ENCODE results near the gene AGAP1.

The AGAP1 gene

GRCh38 chr2:235638541-235639427 is 144.9 kb downstream of the AGAP1 start:
- no peak for DNase-seq (ENCODE audit: low read depth, low spot score)

GRCh38 chr2:235639428-235639773 is 145.6 kb downstream of the AGAP1 start:
- no peak for DNase-seq (ENCODE audit: low read depth, low spot score)

DNA sequence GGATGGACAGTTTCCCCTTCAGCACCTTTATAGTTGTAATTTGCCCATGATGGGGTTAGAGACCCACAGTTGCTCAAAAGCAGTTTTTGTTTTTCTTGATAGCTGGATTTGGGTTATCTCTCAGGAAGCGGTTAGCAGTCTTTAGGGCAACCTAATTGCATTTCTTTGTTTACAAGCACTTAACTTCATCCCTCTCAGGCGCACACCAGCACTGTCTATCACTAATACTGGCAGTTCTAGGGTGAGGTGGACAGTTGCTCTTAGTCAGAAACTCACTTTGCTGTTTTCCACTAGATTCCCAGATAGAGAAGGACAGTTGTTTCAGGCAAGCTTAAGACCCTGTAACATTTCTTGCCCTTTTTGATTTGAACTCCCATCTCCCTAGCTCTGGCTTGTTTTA is 146.0 kb downstream of the AGAP1 start:
- DNase-seq (ENCODE audit: low read depth, low spot score): no peak

GRCh38 chr2:235640377-235640776 is 146.5 kb downstream of the AGAP1 start:
- DNase-seq (ENCODE audit: low read depth, low spot score): no peak

DNA sequence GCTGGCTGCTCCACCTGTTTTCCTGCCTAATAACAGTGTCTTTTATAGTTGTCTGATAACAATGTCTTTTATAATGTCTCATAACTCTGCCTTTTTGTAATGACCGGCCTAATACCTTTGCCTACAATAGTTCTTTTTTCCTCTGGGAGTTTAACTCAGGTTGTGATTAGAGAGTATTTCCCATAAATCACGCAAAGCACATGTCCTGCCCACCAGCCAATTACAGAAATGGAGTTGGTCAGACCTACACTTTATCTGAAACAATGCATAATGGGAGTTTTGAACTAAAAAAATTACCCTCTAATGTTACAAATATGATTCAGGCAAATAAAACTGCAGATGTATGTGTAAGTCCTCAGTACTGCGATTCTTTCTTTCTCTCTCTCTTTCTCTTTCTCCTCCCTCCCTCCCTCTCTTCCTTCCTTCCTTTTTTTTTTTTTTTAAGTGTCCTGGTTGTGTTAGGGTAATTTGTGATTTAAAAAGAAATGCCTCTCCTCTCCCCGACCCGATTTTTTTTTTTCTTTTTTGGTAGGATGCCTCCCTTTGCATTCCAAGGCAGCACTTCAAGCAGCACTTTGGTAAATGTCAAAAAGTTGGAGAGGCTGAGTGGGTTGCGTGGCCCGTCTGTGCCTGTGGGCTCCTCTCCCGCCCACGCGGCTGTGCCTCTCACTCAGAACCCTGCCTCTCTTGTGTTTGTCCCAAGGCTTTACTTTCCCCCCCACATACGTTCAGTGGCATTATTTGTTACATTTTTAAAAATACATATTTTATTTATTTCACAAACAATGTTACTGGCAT is 147.3 kb downstream of the AGAP1 start:
- no peak for DNase-seq (ENCODE audit: low read depth, low spot score)

DNA sequence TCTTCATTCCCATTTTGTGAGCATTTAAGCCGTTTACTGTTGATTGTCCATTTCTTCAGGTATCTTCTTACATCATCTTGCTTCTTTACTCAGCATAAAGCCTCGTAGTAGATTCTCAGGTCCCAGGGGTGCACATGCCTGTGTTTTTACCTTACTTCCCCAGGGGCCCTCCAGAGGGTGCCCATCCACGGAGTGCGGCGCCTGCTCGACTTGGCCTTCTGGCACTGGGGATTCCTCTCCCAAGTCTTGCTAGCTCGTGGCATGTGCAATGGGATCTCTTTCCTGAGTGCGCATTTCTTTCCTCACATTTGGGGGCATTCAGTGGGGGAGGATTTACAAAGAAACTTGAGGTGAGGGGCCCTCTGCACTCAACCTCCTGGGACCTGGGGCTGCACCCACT is 148.1 kb downstream of the AGAP1 start:
- no peak for DNase-seq (ENCODE audit: low read depth, low spot score)

- DNase-seq (ENCODE audit: low read depth, low spot score): no peak
Measured at GRCh38 chr2:235642446-235643098, 148.7 kb downstream of the AGAP1 start.

DNA sequence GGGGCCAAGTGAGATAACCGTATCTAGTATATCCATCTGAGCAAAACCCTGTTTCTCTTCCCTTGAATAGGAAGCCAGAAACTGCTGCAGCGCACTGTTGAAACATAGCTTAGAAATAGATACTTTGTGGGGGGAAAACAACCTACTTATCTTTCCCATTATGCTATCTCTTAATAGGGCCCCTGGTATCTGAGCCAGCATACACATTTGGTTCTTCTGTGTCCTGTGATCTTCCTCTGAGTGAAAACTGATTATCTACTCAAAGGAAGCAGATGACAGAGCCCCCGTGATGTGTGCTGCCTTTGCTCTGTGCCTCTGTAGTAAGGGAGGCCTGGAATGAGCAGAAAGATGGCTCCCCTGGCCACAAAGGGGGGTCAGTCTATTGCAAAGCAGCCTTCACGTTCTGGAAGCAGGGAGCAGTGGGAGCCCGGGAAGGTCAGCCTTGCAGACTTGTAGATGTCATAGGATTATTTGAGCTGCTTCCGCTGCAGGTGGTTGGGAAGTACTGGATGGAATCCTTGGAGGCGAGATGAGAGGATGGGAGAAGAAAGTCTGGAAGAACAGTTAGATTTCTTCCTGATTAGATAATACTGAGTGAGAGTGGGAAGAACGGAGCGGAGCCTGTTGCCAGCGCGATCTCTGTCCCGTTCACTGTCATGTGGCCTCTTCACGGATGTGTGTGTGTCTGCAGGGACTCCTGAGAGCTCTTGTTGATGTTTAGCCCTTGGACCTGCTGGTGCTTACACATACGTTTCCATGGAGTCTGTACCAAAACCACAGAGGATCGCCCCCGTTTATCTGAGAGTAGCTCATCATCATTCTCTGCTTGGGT is 150.1 kb downstream of the AGAP1 start:
- no peak for DNase-seq (ENCODE audit: low read depth, low spot score)

DNA sequence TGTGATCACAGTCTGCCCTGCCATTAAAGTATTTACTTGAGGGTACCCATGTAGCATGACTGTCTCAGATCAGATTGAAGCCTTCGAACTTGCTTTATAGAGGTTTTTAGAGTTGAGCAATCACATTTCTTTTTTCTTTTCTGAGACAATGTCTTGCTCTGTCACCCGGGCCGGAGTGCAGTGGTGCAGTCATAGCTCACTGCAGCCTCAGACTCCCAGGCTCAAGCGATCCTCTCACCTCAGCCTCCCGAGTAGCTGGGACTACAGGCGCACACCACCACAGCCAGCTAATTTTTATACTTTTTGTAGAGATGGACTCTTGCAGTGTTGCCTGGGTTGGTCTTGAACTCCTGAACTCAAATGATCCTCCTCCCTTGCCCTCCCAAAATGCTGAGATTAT is 153.4 kb downstream of the AGAP1 start:
- no peak for DNase-seq (ENCODE audit: low read depth, low spot score)

DNA sequence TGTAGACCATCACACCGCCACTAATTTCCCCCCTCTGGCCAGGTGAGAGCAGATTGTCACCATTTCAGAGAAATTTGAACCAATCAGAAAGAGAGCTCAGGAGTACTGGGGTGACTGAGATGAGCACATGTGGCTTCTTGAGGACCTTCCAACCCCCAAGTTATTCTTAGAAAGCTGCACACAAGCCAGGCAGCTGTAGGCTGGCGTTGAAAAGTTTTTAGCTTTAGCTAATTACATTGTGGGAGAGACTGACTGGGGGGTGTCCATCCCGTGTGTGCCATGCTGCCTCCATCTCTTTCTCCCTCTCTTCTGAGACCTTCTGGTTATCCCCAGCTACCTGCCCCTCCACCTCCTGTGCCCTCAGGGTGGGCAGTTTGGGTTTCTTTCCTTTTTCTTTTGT is 154.0 kb downstream of the AGAP1 start:
- DNase-seq (ENCODE audit: low read depth, low spot score): no peak

GRCh38 chr2:235649418-235649817 is 155.6 kb downstream of the AGAP1 start:
- DNase-seq (ENCODE audit: low read depth, low spot score): no peak

DNA sequence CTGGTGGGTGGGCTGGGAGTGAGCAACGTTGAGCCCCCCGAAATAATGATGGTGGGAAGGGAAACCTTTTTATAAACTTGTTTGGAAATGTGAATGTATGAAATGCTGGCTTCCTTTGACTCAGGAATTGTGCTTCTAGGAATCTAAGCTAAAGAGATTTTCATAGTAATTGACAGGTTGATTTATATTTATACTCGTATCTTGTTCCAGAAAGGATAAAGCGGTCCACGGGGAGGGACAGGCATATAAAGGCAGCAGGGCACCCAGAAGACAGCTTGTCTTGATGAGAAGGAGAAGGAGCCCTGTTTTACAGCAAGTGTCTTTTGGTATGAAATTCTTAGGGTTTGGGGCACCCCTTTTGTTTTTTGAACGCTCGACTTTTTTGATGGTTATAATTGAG is 157.8 kb downstream of the AGAP1 start:
- DNase-seq (ENCODE audit: low read depth, low spot score): no peak

DNA sequence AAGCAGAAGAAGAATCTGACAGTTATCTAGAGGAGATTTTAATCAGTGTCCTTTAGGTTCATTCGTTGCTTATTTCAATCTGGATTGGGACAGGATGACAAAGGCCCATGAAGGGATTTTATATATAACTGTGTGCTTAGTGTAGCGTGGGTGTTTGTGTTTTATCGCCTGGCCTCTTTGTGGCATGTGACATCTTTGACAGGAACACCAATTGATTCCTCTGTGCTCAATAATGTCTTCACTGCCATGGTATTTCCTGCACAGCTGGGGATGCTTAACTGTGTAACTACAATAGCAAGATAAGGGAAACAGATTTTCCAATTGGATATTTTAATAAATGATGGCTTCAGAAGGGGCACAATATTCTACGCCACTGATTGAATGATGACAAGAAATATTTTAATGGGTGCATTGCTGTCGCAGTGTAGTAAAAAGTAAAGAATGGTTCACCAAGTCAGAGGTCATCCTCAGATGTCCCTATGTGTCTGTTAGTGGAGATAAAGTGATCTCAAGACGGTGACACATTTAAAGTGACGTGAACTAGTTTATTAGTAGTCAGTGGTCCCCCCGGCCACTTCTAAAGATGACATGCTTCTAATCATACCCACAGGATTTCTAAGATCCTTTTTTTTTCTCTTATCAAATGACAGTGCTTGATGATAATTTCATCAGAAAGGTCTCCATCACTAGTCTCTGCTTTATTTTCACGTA is 160.4 kb downstream of the AGAP1 start:
- DNase-seq (ENCODE audit: low read depth, low spot score): no peak

DNA sequence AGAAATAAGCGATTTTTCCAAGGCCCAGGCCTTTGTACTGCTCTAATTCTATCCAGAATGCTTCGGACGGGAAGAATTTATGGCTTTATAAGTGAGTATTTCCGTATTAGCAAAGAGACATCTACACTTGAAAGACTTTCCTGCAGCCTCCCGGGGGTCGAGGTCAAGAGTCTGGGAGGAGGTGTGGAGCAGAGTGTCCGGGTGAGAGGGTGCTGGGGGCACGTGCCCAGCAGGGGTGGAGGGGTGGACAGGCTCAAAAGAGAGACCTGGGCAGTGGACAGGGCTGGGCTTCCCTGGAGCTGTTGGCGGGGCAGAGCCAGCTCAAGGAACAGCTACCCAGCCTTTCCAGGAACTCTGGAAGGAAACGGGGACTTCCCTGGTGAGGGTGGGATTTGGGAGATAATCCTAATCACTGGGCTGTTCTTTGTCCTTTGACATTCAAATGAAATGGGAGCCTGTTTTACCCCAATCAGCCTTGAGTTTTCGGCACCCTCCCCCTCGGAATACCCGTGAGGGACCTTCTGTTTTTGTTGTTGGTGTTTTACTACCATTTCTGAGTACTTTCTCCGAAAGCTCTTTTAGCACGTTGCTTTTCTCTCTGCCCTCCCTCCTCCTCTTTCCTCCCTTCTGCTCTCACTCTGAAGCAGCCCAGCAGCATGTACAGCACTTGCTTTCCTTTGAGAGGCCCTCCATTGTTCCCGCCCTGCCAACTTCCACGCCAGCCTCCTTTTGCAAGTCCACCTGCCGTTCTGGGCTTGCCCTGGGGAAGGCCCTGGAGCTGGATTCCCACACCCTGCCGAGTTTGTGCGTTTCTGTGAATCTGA is 164.7 kb downstream of the AGAP1 start:
- no peak for DNase-seq (ENCODE audit: low read depth, low spot score)

DNA sequence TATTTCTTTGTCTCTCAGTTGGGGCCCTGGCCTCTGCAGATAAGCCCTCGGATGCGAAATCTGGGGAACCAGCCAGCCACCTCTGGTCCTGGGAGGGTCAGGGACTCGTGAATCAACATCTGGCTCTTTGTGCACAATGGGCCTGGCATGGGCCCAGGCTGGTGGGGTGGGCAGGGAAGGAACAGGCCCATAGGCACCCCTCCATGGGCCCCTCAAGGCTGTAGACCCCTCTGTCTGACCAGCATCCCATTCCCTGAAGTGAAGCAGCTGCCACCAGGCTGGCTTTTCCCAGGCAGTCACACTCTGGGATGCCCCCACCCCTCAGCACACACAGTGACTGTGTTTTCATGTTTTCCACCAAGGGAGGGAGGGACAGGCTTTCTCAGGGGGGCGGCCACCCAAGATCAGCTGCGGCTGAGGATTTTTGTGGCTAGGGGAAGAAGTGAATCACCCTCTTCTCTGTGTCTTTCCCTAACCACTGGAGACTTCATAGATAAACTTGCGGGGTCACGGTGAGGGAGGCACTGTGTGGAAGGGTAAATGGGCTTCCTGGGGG is 166.0 kb downstream of the AGAP1 start:
- no peak for DNase-seq (ENCODE audit: low read depth, low spot score)

GRCh38 chr2:235660484-235661082 is 166.7 kb downstream of the AGAP1 start:
- DNase-seq (ENCODE audit: low read depth, low spot score): no peak

DNA sequence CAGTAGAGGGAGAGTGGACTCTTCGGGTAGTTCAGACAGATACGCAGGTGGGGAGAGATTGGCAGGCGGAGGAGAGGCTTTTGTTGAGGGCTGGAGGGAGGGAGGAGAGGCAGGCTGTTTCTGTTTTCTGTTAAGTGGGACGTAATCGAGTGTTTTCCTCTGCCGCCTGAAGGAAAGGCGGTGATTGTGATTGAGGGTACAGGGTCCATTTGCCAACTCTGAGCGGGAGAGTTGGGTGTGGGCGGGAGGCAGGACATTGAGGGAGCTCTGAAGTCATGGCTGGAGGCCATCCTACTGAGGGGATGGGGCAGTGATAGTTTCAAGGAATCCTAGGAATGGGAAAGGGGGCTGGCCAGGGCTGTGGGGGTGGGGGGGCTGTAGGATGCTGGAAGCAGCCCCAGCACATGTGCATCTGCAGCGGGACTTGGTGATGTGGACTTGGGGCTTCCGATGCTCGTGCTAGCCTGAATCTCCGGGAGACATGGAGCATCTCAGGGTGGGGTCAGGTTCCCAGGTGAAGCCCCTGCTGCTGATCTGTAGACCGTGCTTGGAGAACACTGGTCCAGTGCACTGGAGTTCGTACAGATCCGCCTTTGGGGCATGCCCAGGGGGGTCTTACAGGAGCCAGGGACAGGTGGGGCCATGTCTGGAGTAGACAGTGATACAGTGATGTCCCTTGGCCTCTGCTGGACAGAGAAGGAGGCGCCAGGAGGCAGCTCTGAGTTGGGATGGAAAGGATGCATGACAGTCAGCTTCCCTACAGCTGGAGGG is 167.5 kb downstream of the AGAP1 start:
- no peak for DNase-seq (ENCODE audit: low read depth, low spot score)

GRCh38 chr2:235661952-235662351 is 168.1 kb downstream of the AGAP1 start:
- DNase-seq (ENCODE audit: low read depth, low spot score): no peak

- DNase-seq (ENCODE audit: low read depth, low spot score): no peak
Measured at GRCh38 chr2:235663875-235664274, 170.0 kb downstream of the AGAP1 start.
